ENCODE data around the gene NDUFAF4. TPM values are rescaled to one million over a fixed set of nuclear protein-coding genes. Genes with fewer than 3 reads are reported as not detected.
A peak's percentile ranks its signal among the peaks of the same experiment; 100 is the strongest.

The NDUFAF4 gene
- 34.2 and 37.5 TPM in 2 replicates for polyA plus RNA-seq (2013)

DNA sequence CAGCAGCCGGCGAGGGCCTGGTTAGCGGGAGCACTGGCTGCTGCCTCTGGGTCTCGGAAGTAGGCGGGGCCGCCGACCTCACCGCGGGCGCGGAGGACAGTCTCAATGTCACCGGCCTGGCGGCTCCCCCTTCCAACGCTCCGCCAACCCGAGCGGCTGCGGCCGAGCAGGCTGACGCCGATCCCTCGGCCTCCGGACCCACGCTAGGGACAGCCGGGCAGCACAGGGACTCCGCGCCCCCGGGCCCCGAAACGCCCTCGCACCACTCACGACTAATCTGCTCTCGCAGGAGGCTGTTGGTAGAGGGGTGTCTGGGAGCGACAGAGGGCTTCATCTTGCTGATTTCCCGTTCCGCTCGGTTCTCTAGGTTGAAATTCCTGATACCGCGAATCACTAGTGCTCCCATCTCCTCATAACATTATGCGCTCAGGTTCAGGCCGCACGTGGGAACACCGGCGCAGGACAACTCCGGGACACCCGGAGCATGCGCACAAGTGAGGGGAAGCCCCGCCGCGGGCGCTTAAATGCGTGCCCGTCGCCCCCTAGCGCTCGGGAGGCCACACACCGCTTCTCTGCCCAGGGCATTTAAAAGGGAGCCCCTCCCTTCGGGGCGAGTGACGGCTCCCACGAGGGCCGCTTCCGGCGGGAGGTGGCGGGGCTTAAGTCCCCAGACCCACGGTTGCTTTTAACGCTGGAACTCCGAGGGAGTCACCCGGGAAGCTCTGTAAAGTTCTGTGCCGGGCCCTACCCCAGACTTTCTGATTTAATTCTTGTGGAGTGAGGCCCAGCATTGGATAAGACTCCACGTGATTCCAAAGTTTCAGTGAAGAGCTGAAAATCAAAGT is at the start of gene NDUFAF4:
Gene NDUFAF4 (minus strand): TSS at position 496 of the 845 bp plus-strand sequence. CDS start 90 bp downstream, at position 406.
- peak within 1 kb of the TSS; percentile 86 for H3K9ac ChIP-seq (ENCODE audit: low read length)
- peak; percentile 95 to 99 for DNase-seq
- peak within 1 kb of the TSS; percentile 51 for H4K12ac ChIP-seq (ENCODE audit: low read depth, low read length)
- H2BK5ac ChIP-seq (ENCODE audit: low read depth, low read length, poor library complexity), result peak within 1 kb of the TSS; percentile 80
- H3K27me3 ChIP-seq (ENCODE audit: insufficient read depth, low read length), result no peaks in the 10 kb centered on the region
- H3K4me2 ChIP-seq (ENCODE audit: low read length), result peak within 1 kb of the TSS; percentile 95
- peak within 1 kb of the TSS; percentile 40 for H3K4ac ChIP-seq (ENCODE audit: low read depth, low read length)
- H4K8ac ChIP-seq (ENCODE audit: low read depth, low read length), result peak within 1 kb of the TSS; percentile 66
- peaks cover 7% of the 10 kb centered on the region for H3K79me1 ChIP-seq (ENCODE audit: low read length)
- H3K23ac ChIP-seq (ENCODE audit: low read length), result no peak within 1 kb of the TSS
- H3K4me1 ChIP-seq (ENCODE audit: control insufficient read depth in 1 of 2, insufficient read depth in 2 of 2, low read length in 2 of 2), result peaks cover 0 to 2% of the 10 kb centered on the region in 2 experiments
- H3K14ac ChIP-seq (ENCODE audit: low read length), result peak within 1 kb of the TSS; percentile 65
- peak within 1 kb of the TSS; percentile 69 for H4K91ac ChIP-seq (ENCODE audit: low read depth, low read length)
- H2AK5ac ChIP-seq (ENCODE audit: low read length), result no peak within 1 kb of the TSS
- peaks cover 0 to 4% of the 10 kb centered on the region in 2 experiments for H3K36me3 ChIP-seq (ENCODE audit: control insufficient read depth in 1 of 2, insufficient read depth in 2 of 2, low read length in 2 of 2)
- no peak within 1 kb of the TSS for H2BK12ac ChIP-seq (ENCODE audit: low read length)
- H3K9me3 ChIP-seq (ENCODE audit: insufficient read depth, low read depth, low read length), result no peaks in the 10 kb centered on the region
- peak within 1 kb of the TSS; percentile 38 for H2AFZ ChIP-seq (ENCODE audit: insufficient read depth, low read length, poor library complexity)
- peaks cover 4% of the 10 kb centered on the region for H3K79me2 ChIP-seq (ENCODE audit: control insufficient read depth, insufficient read depth, low read length, poor library complexity)
- no CpG with 5 or more reads among the region's 71 CpGs for WGBS (ENCODE audit: extremely low coverage, insufficient coverage, insufficient read length)
- peak within 1 kb of the TSS; percentile 50 for H2BK120ac ChIP-seq (ENCODE audit: insufficient read depth, low read length, poor library complexity)
- H3K18ac ChIP-seq (ENCODE audit: low read length), result peak within 1 kb of the TSS; percentile 60
- peak within 1 kb of the TSS; percentile 84 for H3K4me3 ChIP-seq (ENCODE audit: low read depth, low read length)
- peak within 1 kb of the TSS; percentile 56 for H3K27ac ChIP-seq (ENCODE audit: low read depth, low read length)

DNA sequence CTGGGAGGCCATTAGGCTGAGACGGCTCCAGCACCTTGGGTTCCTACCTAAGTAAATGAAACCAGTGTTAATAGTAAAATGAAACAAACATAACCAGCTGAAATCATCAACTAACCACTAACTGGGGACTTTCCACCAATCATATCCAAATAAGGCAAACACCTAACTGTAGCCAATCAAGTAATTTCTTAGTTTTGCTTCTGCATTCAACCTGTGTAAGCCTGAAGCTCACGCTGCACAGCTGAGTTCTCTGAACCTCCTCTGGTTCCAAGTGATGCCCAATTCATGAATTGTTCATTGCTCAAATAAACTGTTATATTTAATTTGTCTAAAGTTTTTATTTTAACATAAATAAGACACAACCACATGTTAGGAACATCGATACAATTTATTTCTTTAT is 49.4 kb upstream of the NDUFAF4 start:
- no peak overlapping the region for H3K18ac ChIP-seq (ENCODE audit: low read length)
- no peak overlapping the region for H3K9ac ChIP-seq (ENCODE audit: low read length)
- no peak overlapping the region for H4K8ac ChIP-seq (ENCODE audit: low read depth, low read length)
- no peak overlapping the region for H2AFZ ChIP-seq (ENCODE audit: insufficient read depth, low read length, poor library complexity)
- WGBS (ENCODE audit: extremely low coverage, insufficient coverage, insufficient read length), result no CpG with 5 or more reads among the region's 3 CpGs
- DNase-seq, result no peak
- no peak overlapping the region for H2AK5ac ChIP-seq (ENCODE audit: low read length)
- H3K4me1 ChIP-seq (ENCODE audit: control insufficient read depth in 1 of 2, insufficient read depth in 2 of 2, low read length in 2 of 2), result no peaks in the 10 kb centered on the region
- no peak overlapping the region for H2BK12ac ChIP-seq (ENCODE audit: low read length)
- H3K4me2 ChIP-seq (ENCODE audit: low read length), result no peak overlapping the region
- H3K36me3 ChIP-seq (ENCODE audit: control insufficient read depth in 1 of 2, insufficient read depth in 2 of 2, low read length in 2 of 2), result no peaks in the 10 kb centered on the region
- H2BK120ac ChIP-seq (ENCODE audit: insufficient read depth, low read length, poor library complexity), result no peak overlapping the region
- H3K79me1 ChIP-seq (ENCODE audit: low read length), result no peaks in the 10 kb centered on the region
- no peaks in the 10 kb centered on the region for H3K79me2 ChIP-seq (ENCODE audit: control insufficient read depth, insufficient read depth, low read length, poor library complexity)
- H2BK5ac ChIP-seq (ENCODE audit: low read depth, low read length, poor library complexity), result no peak overlapping the region
- no peak overlapping the region for H3K23ac ChIP-seq (ENCODE audit: low read length)
- no peak overlapping the region for H3K14ac ChIP-seq (ENCODE audit: low read length)
- no peaks in the 10 kb centered on the region for H3K27me3 ChIP-seq (ENCODE audit: insufficient read depth, low read length)
- H3K4me3 ChIP-seq (ENCODE audit: low read depth, low read length), result no peak overlapping the region
- H3K9me3 ChIP-seq (ENCODE audit: insufficient read depth, low read depth, low read length), result no peaks in the 10 kb centered on the region
- no peak overlapping the region for H4K91ac ChIP-seq (ENCODE audit: low read depth, low read length)
- H4K12ac ChIP-seq (ENCODE audit: low read depth, low read length), result no peak overlapping the region
- H3K27ac ChIP-seq (ENCODE audit: low read depth, low read length), result no peak overlapping the region
- no peak overlapping the region for H3K4ac ChIP-seq (ENCODE audit: low read depth, low read length)

DNA sequence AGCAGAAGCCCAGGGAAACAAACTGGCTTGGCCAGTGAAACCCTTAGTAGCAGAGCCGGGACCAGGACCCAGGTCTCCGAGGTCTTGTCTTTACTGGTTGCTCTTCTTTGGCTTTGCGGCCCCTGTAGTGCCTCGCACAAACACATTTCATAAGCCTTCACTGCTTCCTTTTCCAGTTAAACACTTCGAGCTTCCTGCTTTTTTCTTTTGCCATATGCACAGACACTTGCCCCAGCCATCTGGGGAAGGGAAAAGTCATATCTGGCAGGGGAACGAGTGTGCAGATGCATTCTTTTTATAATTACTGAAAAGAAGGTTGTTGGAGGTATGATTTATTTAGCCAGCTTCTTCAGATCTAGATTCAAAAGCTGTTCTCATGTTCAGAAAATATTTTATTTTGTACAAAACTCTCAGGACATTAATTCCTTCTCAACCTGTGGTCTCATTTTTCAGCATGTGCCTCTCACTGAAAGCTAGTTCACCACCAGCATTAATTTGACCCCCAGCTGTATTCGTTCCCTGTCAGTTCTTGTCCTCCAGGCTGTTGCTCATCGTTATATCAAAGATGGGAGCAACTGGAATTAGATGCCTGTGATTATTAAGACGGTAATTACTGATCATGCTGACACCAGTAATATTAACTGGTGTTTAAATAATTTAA is 46.0 kb upstream of the NDUFAF4 start:
- no peak overlapping the region for H2BK120ac ChIP-seq (ENCODE audit: insufficient read depth, low read length, poor library complexity)
- H2AFZ ChIP-seq (ENCODE audit: insufficient read depth, low read length, poor library complexity), result no peak overlapping the region
- H2BK5ac ChIP-seq (ENCODE audit: low read depth, low read length, poor library complexity), result no peak overlapping the region
- no peaks in the 10 kb centered on the region for H3K4me1 ChIP-seq (ENCODE audit: control insufficient read depth in 1 of 2, insufficient read depth in 2 of 2, low read length in 2 of 2)
- no peaks in the 10 kb centered on the region for H3K27me3 ChIP-seq (ENCODE audit: insufficient read depth, low read length)
- WGBS (ENCODE audit: extremely low coverage, insufficient coverage, insufficient read length), result no CpG with 5 or more reads among the region's 9 CpGs
- no peak overlapping the region for H3K4me2 ChIP-seq (ENCODE audit: low read length)
- no peak overlapping the region for H3K9ac ChIP-seq (ENCODE audit: low read length)
- H3K4me3 ChIP-seq (ENCODE audit: low read depth, low read length), result no peak overlapping the region
- no peak overlapping the region for H4K8ac ChIP-seq (ENCODE audit: low read depth, low read length)
- no peaks in the 10 kb centered on the region for H3K9me3 ChIP-seq (ENCODE audit: insufficient read depth, low read depth, low read length)
- H3K27ac ChIP-seq (ENCODE audit: low read depth, low read length), result no peak overlapping the region
- no peak overlapping the region for H2BK12ac ChIP-seq (ENCODE audit: low read length)
- no peaks in the 10 kb centered on the region for H3K79me1 ChIP-seq (ENCODE audit: low read length)
- no peaks in the 10 kb centered on the region for H3K36me3 ChIP-seq (ENCODE audit: control insufficient read depth in 1 of 2, insufficient read depth in 2 of 2, low read length in 2 of 2)
- H3K4ac ChIP-seq (ENCODE audit: low read depth, low read length), result no peak overlapping the region
- no peak for DNase-seq
- H3K14ac ChIP-seq (ENCODE audit: low read length), result no peak overlapping the region
- H3K18ac ChIP-seq (ENCODE audit: low read length), result no peak overlapping the region
- no peak overlapping the region for H4K91ac ChIP-seq (ENCODE audit: low read depth, low read length)
- H2AK5ac ChIP-seq (ENCODE audit: low read length), result no peak overlapping the region
- H3K23ac ChIP-seq (ENCODE audit: low read length), result no peak overlapping the region
- H3K79me2 ChIP-seq (ENCODE audit: control insufficient read depth, insufficient read depth, low read length, poor library complexity), result no peaks in the 10 kb centered on the region
- no peak overlapping the region for H4K12ac ChIP-seq (ENCODE audit: low read depth, low read length)

DNA sequence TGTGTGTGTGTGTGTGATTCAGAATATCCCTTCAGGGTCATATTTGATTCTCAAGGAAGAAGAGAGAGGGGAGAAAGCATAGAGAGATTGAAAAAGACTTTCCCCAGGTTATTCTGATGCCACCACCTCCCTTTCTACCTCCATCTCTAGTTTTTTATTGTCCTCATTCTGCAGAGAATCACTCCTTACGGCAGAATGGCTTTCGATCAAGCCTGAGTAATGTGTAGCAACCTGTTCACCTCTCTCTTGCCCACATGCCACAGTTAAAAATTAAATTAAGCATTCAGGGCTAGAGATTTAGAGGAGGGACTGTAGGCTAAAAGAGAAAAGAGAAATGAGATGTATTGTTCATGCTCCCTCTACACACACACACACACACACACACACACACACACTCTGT is 45.0 kb upstream of the NDUFAF4 start:
- no peaks in the 10 kb centered on the region for H3K36me3 ChIP-seq (ENCODE audit: control insufficient read depth in 1 of 2, insufficient read depth in 2 of 2, low read length in 2 of 2)
- H3K14ac ChIP-seq (ENCODE audit: low read length), result no peak overlapping the region
- no peak overlapping the region for H3K27ac ChIP-seq (ENCODE audit: low read depth, low read length)
- H2AK5ac ChIP-seq (ENCODE audit: low read length), result no peak overlapping the region
- no peak overlapping the region for H4K91ac ChIP-seq (ENCODE audit: low read depth, low read length)
- no peak overlapping the region for H3K4ac ChIP-seq (ENCODE audit: low read depth, low read length)
- DNase-seq, result no peak
- no peak overlapping the region for H3K23ac ChIP-seq (ENCODE audit: low read length)
- no peaks in the 10 kb centered on the region for H3K4me1 ChIP-seq (ENCODE audit: control insufficient read depth in 1 of 2, insufficient read depth in 2 of 2, low read length in 2 of 2)
- H3K4me2 ChIP-seq (ENCODE audit: low read length), result no peak overlapping the region
- no peak overlapping the region for H3K9ac ChIP-seq (ENCODE audit: low read length)
- H2BK5ac ChIP-seq (ENCODE audit: low read depth, low read length, poor library complexity), result no peak overlapping the region
- no peak overlapping the region for H4K8ac ChIP-seq (ENCODE audit: low read depth, low read length)
- no CpG with 5 or more reads among the region's 2 CpGs for WGBS (ENCODE audit: extremely low coverage, insufficient coverage, insufficient read length)
- no peaks in the 10 kb centered on the region for H3K79me1 ChIP-seq (ENCODE audit: low read length)
- no peak overlapping the region for H3K18ac ChIP-seq (ENCODE audit: low read length)
- H3K27me3 ChIP-seq (ENCODE audit: insufficient read depth, low read length), result no peaks in the 10 kb centered on the region
- peaks cover 3% of the 10 kb centered on the region for H3K9me3 ChIP-seq (ENCODE audit: insufficient read depth, low read depth, low read length)
- no peak overlapping the region for H4K12ac ChIP-seq (ENCODE audit: low read depth, low read length)
- no peak overlapping the region for H2AFZ ChIP-seq (ENCODE audit: insufficient read depth, low read length, poor library complexity)
- no peaks in the 10 kb centered on the region for H3K79me2 ChIP-seq (ENCODE audit: control insufficient read depth, insufficient read depth, low read length, poor library complexity)
- H2BK120ac ChIP-seq (ENCODE audit: insufficient read depth, low read length, poor library complexity), result no peak overlapping the region
- no peak overlapping the region for H2BK12ac ChIP-seq (ENCODE audit: low read length)
- H3K4me3 ChIP-seq (ENCODE audit: low read depth, low read length), result no peak overlapping the region
